BJ (cell line): ENCODE measurements around the gene QSER1. TPM values are rescaled to one million over a fixed set of nuclear protein-coding genes. Genes with fewer than 3 reads are reported as not detected.
"Not testable (repeated sequence)": the region's sequence is repeated elsewhere in the genome, so short reads cannot be mapped to it uniquely, and the experiment has no call there.

Experiments
- CTCF ChIA-PET: fragments of 350-600 bp; formaldehyde crosslinking; extraction: SDS; loops from one replicate; lab custom pipeline; 2021; ENCODE audit warnings: antibody characterized with exemption, inconsistent platforms; lab: Yijun Ruan, JAX
- POLR2A ChIA-PET: fragments of 300-600 bp; sonication (Branson Sonifier 250); formaldehyde crosslinking; extraction: SDS; loops from one replicate; lab custom pipeline; 2021; ENCODE audit warnings: antibody characterized with exemption; lab: Charles Lee
- DNase-seq: peaks from one replicate; pipeline ENCODE4 v3.0.0-alpha.2; 2011; ENCODE audit warnings: low read depth
- H3K27me3 ChIP-seq: 2 replicates; pipeline ENCODE4 v1.6.0; 2011; ENCODE audit warnings: low read length; ENCODE audit not compliant: control insufficient read depth, insufficient read depth
- H3K36me3 ChIP-seq: 2 replicates; pipeline ENCODE4 v1.5.1; 2011; ENCODE audit warnings: low read length; ENCODE audit not compliant: control insufficient read depth, insufficient read depth
- H3K4me3 ChIP-seq: 2 replicates; pipeline ENCODE4 v1.5.1; 2011; ENCODE audit warnings: low read depth, mild to moderate bottlenecking, control low read depth, low read length
- CTCF ChIP-seq: IDR thresholded peaks from 2 replicates; pipeline ENCODE4 v1.5.1; 2011; ENCODE audit warnings: low read depth, mild to moderate bottlenecking, control low read depth, inconsistent platforms, low read length, moderate library complexity; ENCODE audit not compliant: insufficient read depth
- polyA plus RNA-seq: library from polyadenylated mRNA; depleted of rRNA; stranded (reverse); fragments of >200 nt; gene quantifications from 2 replicates; pipeline ENCODE4 v1.2.3, GENCODE V29; 2011

QSER1 gene
- polyA plus RNA-seq, 1 experiment: 3.9 TPM

DNA sequence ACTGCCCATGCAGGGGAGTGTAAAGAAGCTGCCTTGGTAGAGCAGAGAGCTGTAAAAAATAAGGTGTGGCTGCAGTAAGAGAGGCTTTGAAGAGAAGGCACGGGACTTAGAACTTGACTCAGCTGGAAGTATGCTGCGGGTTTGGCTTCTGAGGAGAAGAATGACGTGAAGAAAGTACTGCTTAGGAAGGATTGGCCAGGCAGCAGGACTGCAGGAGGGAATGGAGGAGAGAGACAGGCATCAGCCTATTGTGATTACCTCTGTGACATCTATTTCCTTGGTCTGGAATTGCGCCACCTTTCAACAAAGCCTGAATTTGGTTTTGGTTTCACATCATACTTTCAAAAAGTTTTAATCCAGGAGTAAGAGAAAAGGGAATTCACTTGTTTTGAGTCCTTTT, 40.4 kb upstream of the QSER1 start:
- ChIA-PET CTCF (no interaction called here), POLR2A (interaction anchor here (0.7 kb wide), 1 partner anchor 437 kb away, joined by 8 read pairs; no protein-coding TSS in a partner anchor)
- DNase-seq: peak; percentile 5
- Histone ChIP-seq H3K36me3 (no peaks in the 10 kb centered on the region), H3K4me3 (no peak overlapping the region), H3K27me3 (peaks cover 2% of the 10 kb centered on the region)
- no peak for TF ChIP-seq CTCF

DNA sequence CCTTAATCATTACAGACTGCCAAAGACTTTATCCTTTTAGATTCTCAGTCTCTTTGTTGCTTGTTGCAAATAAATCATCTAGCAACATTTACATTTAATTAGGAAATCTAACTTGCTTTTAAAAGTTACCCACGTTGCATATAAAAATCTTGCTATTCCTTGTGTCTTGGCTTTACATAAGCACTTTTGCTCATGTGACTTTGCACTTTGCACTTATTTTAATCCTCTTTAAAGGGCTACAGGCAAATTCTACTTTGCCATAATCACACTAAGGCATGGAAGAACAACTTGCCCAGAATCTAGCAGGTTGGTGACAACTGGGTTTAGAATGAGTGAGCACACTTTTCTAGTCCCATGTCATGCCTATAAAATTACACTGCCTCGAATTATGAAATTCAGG, 37.0 kb upstream of the QSER1 start:
- Histone ChIP-seq H3K4me3 (no peak overlapping the region), H3K36me3 (no peaks in the 10 kb centered on the region), H3K27me3 (peaks cover 2% of the 10 kb centered on the region)
- no peak for TF ChIP-seq CTCF
- no peak for DNase-seq
- ChIA-PET POLR2A (no interaction called here), CTCF (no interaction called here)

- ChIA-PET POLR2A (no interaction called here), CTCF (interaction anchor here (0.6 kb wide), 1 partner anchor 12 kb away, joined by 3 read pairs; no protein-coding TSS in a partner anchor)
Measured at GRCh38 chr11:32858731-32859130, 33.9 kb upstream of the QSER1 start.

GRCh38 chr11:32861850-32862577, 30.6 kb upstream of the QSER1 start:
- Histone ChIP-seq H3K36me3 (no peaks in the 10 kb centered on the region), H3K27me3 (no peaks in the 10 kb centered on the region), H3K4me3 (no peak overlapping the region)
- ChIA-PET POLR2A (no interaction called here), CTCF (interaction anchor here (0.9 kb wide), 1 partner anchor 14 kb away, joined by 3 read pairs; no protein-coding TSS in a partner anchor)
- DNase-seq: no peak
- no peak for TF ChIP-seq CTCF

More at GRCh38 chr11:32858731-32859130, 33.9 kb upstream of the QSER1 start:
- Histone ChIP-seq H3K4me3 (no peak overlapping the region), H3K27me3 (no peaks in the 10 kb centered on the region), H3K36me3 (no peaks in the 10 kb centered on the region)
- TF ChIP-seq CTCF: no peak
- DNase-seq: no peak

DNA sequence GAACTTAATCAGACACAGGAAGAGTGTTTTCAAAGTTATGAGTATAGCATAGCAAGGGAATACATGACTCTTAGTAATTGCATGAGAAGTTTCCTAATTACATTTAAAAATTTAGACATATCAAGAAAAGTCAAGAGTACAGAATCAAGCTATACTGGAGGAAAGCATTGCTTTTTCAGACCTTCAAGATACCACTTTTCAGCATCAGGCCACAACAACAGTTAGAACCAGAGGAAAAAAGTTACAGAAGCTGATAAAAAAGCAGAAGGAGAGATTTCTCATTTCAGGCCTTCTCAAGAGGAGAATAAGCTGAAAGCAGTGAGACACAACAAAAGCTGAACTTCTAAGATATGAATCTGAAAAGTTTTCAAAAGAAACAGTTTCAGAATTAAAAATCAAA, 28.1 kb upstream of the QSER1 start:
- ChIA-PET POLR2A (no interaction called here), CTCF (no interaction called here)
- Histone ChIP-seq H3K27me3 (no peaks in the 10 kb centered on the region), H3K36me3 (no peaks in the 10 kb centered on the region), H3K4me3 (no peak overlapping the region)
- TF ChIP-seq CTCF: no peak
- no peak for DNase-seq

DNA sequence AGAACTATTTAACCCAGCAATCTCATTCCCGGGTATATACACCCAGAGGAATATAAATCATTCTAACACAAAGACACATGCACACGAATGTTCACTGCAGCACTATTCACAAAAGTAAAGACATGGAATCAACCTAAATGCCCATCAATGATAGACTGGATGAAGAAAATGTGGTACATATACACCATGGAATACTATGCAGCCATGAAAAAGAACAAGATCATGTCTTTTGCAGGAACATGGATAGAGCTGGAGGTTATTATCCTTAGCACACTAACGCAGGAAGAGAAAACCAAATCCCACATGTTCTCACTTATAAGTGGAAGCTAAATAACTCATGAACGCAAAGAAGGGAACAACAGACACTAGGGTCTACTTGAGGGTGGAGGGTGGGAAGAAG, 23.9 kb upstream of the QSER1 start:
- DNase-seq, POLR2A ChIA-PET, H3K27me3 ChIP-seq, H3K36me3 ChIP-seq, H3K4me3 ChIP-seq, CTCF ChIA-PET: not testable (repeated sequence)
